ENCODE data around the gene SWI5.
A peak's percentile ranks its signal among the peaks of the same experiment; 100 is the strongest.
"Not testable (repeated sequence)": the region's sequence is repeated elsewhere in the genome, so short reads cannot be mapped to it uniquely, and the experiment has no call there.

The SWI5 gene

DNA sequence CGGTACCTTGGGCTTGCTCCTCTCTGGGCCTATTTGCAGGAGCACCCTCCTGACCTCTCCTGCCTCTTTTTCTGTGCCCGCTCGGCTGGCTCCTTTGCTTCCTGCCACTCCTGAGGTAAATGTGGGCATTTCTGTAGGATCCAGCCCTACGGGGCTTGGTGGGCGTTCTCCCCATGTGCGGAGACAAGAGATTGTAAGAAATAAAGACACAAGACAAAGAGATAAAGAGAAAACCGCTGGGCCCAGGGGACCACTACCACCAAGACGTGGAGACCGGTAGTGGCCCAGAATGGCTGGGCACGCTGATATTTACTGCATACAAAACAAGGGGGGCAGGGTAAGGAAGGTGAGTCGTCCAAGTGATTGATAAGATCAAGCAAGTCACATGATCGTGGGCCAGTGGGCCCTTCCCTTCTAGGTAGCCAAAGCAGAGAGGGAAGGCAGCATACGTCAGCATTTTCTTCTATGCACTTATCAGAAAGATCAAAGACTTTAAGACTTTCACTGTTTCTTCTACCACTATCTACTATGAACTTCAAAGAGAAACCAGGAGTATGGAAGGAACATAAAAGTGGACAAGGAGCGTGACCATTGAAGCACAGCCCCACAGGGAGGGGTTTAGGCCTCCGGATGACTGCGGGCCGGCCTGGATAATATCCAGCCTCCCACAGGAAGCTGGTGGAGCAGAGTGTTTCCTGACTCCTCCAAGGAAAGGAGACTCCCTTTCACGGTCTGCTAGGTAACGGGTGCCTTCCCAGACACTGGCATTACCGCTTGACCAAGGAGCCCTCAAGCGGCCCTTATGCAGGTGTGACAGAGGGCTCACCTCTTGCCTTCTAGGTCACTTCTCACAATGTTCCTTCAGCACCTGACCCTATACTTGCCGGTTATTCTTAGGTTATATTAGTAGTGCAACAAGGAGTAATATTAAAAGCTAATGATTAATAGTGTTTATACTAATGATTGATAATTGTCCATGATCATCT, 3.3 kb downstream of the SWI5 start:
- DNase-seq = not testable (repeated sequence)

GRCh38 chr9:128280084-128280622, 4.1 kb downstream of the SWI5 start:
- no peak for DNase-seq

DNA sequence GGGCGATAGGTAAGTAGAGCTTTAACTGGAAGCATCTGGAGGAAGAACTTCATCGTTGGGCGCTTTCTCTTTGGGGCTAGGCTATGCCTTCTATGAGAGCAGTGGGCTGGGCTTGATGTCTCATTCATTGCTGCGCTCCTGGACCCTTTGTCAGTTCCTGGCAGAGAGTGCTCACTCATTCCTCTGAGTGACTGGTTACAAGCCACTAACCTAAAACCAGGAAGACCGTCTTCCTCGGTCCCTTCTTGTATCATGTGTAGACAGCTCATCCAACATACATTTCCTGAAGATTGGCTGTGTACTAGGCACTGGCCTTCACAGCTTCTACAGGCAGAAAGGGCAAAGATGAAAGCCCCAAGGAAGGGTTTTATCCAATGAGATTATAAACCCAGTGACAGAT, 6.4 kb downstream of the SWI5 start:
- no peak for DNase-seq

DNA sequence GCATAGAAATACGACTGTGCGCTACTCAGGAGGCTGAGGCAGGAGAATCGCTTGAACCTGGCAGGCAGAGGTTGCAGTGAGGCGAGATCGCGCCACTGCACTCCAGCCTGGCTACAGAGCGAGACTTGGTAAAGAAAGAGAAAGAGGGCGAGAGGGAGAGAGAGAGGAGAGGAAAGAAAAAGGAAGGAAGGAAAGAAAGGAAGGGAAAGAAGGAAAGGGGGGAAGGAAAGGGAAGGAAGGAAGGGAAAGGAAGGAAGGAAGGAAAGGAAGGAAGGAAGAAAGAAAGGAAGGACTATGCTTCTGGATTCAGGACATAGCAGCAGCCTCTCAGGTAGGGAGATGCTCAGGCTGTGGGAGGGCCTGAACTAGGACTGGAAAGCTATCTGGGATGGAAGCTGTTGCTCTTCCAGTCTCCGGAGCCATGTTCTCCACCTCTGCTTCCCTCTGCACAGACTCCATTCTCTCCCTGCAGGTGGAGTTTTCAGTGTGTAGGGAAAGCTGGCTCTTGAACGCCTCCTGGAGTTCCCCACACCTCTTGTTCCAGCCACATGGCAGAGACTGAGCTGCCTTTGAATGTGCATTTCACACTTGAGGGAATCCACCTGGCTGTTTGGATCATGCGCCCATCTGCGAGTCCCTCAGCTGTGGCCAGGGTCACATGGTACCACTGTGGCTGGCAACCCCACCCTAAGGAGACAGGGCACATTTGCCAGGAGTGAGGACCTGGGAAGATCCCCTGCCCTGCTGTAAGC, 9.1 kb downstream of the SWI5 start:
- DNase-seq = no peak

DNA sequence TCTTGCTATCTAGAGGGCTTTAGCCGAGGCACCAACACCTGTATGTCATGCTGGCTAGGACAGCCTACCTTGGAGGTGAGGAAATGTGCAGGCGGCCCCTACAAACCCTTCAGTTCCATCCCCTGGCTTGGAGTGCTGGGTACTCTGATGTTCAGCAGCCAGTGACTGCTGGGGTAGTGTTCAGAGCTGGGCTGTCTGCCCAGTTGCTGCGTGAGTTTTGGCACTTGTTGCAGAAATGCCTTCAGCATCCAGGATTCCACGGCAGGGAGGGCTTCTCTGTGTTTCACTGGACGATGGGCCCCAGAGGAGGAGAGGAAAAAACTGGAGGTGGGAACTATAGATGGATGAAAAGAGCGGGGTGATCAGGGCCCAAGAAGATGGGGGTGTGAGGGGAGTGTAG, 10.4 kb downstream of the SWI5 start:
- peak; percentile 46 to 69 for DNase-seq

DNA sequence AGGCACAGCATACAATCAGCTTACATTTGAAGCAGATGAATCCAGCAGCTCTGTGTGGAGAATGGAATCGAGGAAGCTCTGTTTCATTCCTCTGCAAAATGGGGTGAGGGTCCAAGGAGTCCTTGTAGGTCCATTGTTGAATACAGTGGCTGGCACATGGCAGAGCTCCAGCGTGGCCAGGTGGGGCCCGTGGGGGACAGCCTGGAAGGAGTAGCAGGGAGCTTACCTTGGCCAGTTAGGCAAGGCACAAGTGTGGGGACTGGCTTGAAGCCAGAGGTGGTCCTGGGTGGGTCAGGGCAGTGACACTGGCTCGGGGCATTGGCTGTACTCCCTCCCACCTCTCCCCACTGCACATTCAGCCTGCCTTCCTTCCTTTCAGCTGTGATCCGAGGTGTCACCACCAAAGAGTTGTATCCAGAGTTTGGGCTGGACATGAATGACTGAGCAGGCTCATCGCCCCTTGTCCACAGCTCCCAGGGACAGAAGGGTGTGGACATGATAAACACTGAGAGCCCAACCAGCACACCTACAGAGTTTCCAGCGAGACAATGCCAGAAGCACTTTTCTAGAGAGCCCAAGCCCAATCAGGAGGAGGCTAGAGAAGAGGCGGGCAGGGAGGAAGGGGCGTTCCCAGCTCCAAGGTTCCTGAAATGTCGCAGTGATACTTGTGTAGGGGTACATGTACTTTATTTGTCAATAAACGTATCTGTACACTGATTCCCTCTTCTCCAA, 12.4 kb downstream of the SWI5 start:
- no peak for DNase-seq

GRCh38 chr9:128292009-128292408, 15.9 kb downstream of the SWI5 start:
- DNase-seq = no peak

- DNase-seq = no peak
These were observed 17.0 kb downstream of the SWI5 start for GRCh38 chr9:128293091-128293490.

GRCh38 chr9:128294142-128294541, 18.1 kb downstream of the SWI5 start:
- no peak for DNase-seq

- DNase-seq = no peak
These were observed 20.5 kb downstream of the SWI5 start for GRCh38 chr9:128296340-128297220.

GRCh38 chr9:128297221-128297773, 21.2 kb downstream of the SWI5 start:
- DNase-seq = no peak

DNA sequence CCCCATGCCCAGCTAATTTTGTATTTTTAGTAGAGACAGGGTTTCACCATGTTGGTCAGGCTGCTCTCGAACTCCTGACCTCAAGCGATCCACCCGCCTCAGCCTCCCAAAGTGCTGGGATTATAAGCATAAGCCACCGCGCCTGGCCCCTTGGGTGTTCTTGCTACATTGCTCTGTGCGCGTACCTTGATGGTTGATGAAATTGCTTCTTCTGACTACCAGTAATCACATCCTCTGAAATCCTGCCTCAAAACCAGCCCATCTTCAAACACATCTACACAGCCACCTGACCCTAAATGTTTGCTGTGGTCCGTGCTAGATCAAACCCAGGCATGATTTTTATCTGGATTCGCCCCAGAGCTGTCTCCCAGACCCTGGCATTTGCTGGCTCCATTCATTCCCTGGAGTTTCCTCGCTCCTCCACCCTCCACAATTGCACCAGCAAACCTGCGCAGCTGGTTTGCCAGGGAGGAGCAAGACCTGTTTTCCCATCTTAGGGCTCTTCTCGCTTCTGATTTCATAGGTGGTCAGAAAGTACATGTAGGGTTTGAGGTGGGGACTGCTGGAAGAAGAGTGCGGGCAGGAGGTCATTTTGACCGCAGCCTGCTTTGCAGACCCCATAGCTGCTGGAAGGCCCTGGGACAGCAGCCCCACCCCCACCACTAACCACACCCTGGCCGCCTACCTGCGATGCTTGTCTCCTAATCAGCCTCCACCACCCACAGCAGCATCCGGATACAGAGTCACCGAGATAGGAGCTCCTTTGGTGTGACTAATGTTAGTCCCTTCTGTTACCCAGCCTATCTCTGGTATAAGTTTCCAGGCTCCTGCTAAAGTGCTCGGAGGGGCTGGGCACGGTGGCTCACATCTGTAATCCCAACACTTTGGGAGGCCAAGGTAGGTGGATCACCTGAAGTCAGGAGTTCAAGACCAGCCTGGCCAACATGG, 22.7 kb downstream of the SWI5 start:
- no peak for DNase-seq

GRCh38 chr9:128304136-128304970, 28.3 kb downstream of the SWI5 start:
- no peak for DNase-seq

DNA sequence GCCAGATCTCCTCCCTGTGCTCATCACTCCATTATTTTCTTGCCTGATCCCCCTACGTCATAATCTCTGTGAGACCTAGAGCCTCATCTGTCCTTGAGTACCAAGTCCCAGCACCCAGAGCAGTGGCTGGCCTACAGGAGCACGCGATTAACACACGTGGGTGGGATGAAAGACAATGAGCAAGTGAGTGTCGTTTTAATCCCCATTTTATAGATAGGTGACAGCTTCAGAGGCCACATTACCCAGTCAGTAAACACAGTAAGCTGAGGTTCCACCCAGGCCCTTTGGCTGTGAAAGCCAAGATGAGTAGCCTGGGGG, 28.9 kb downstream of the SWI5 start:
- DNase-seq = no peak

GRCh38 chr9:128309551-128309950, 33.5 kb downstream of the SWI5 start:
- DNase-seq = no peak

GRCh38 chr9:128310461-128310860, 34.4 kb downstream of the SWI5 start:
- DNase-seq = no peak

GRCh38 chr9:128314697-128315096, 38.6 kb downstream of the SWI5 start:
- DNase-seq = no peak

- DNase-seq = peak; percentile 88 to 91
These were observed 40.3 kb downstream of the SWI5 start for GRCh38 chr9:128316421-128316820.

DNA sequence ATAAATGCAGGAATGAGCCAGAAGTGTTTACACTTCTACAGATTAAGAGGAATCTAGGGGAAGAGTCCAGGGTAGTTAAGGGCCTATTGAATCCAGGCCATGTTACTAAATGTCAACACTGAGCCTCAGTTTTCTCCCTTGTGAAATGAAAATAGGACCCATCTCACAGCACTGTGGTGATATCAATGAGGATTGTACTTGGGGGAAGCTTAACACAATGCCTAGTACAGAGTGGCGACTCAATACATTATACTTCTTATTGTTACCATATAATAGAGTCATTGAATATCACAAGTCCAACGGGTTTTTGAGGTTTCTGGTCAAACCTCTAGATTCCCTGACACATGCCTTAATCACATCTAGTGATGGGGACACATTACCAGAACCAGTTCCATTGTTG, 41.6 kb downstream of the SWI5 start:
- peak in 1 of 2 donors; percentile 10 for DNase-seq

- DNase-seq = no peak
These were observed 45.3 kb downstream of the SWI5 start for GRCh38 chr9:128321343-128321742.

All from hippocampal formation (tissue), 2 donors.